ENCODE measurements around the gene SYNJ1. TPM values are rescaled to one million over a fixed set of nuclear protein-coding genes. Genes with fewer than 3 reads are reported as not detected.

The SYNJ1 gene
- total and polyA plus RNA-seq, 9 of the 15 experiments (the other 6 are each of a cell fraction or from before 2014, with no cell fraction given) = 2.4 to 10.6 (median 5.6) TPM

- TF ChIP-seq ZNF140 (CRISPR knock-in tag; IDR thresholded peaks at IDR 0.05) (no peak), ZNF263 (CRISPR knock-in tag; IDR thresholded peaks at IDR 0.05; ENCODE audit: borderline replicate concordance) (peak; percentile 26; the same call in 1 of the 2 replicates), TEAD2 (tag; IDR thresholded peaks at IDR 0.05) (peak; percentile 96), KLF6 (CRISPR knock-in tag; IDR thresholded peaks at IDR 0.05; ENCODE audit: borderline replicate concordance) (no peak), MXD1 (CRISPR knock-in tag; IDR thresholded peaks at IDR 0.05; ENCODE audit: borderline replicate concordance, poor library complexity, severe bottlenecking) (peak; percentile 41), ZFX (CRISPR knock-in tag; IDR thresholded peaks at IDR 0.05) (peak; percentile 67), TRIM28 (IDR thresholded peaks at IDR 0.05) (peak; percentile 70; the same call in 1 of the 2 replicates), EP400 (IDR thresholded peaks at IDR 0.05) (peak; percentile 94), ZNF239 (CRISPR knock-in tag; IDR thresholded peaks at IDR 0.05) (no peak), SMARCB1 (IDR thresholded peaks at IDR 0.05; ENCODE audit: insufficient read length, low read depth) (no peak), PHB2 (IDR thresholded peaks at IDR 0.05; ENCODE audit: low read depth) (no peak), AFF4 (CRISPR knock-in tag; IDR thresholded peaks at IDR 0.05) (no peak), HDAC6 (IDR thresholded peaks at IDR 0.05; ENCODE audit: low read depth, low read length) (no peak), MECOM (CRISPR knock-in tag; IDR thresholded peaks at IDR 0.05) (no peak), EGR1 (conservative IDR thresholded peaks at IDR 0.05) (peak; percentile 99), SMARCC2 (IDR thresholded peaks at IDR 0.05; ENCODE audit: low read depth) (no peak), CREB5 (CRISPR knock-in tag; IDR thresholded peaks at IDR 0.05) (no peak), RCOR1 (IDR thresholded peaks at IDR 0.05; ENCODE audit: borderline replicate concordance in 1 of 2, low read depth in 2 of 2, low read length in 2 of 2) (0 out of 4 replicates have a peak, but pooled peaks of 1 of the 2 experiments have one; percentile 38), E2F4 (CRISPR knock-in tag; IDR thresholded peaks at IDR 0.05; ENCODE audit: low read depth) (no peak)
Observed at GRCh38 chr21:32612075-32612998, 115.5 kb downstream of the SYNJ1 start, which contains the start of gene CFAP298 (continued).

Measured in K562 (cell line).